Measurements from ENCODE around the gene EFNA3.

DNA sequence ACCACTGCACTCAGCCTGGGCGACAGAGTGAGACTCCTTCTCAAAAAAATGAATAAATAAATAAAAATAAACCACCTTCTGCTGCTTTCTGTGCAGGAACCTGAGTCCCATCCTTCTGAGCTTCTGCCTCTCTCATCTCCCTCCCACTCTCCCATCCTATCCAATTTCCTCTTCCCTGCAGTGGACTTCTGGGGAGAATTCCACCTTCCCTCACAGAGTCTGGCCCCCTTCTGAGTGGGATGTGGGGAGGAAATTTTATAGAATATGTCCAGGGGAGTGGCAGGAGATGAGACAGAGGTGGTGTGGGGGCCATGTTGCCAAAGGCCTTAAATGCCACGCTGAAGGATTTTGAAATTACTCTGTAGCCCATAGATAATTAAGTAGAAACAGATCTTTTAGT lies 43.7 kb downstream of the EFNA3 start:
- TF ChIP-seq, protein P1, sequence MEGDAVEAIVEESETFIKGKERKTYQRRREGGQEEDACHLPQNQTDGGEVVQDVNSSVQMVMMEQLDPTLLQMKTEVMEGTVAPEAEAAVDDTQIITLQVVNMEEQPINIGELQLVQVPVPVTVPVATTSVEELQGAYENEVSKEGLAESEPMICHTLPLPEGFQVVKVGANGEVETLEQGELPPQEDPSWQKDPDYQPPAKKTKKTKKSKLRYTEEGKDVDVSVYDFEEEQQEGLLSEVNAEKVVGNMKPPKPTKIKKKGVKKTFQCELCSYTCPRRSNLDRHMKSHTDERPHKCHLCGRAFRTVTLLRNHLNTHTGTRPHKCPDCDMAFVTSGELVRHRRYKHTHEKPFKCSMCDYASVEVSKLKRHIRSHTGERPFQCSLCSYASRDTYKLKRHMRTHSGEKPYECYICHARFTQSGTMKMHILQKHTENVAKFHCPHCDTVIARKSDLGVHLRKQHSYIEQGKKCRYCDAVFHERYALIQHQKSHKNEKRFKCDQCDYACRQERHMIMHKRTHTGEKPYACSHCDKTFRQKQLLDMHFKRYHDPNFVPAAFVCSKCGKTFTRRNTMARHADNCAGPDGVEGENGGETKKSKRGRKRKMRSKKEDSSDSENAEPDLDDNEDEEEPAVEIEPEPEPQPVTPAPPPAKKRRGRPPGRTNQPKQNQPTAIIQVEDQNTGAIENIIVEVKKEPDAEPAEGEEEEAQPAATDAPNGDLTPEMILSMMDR (conservative IDR thresholded peaks at IDR 0.05 in 1 of 2, IDR thresholded peaks at IDR 0.05 in 1 of 2; ENCODE audit: low read depth in 1 of 2, low read length in 2 of 2), result no peak
- TF ChIP-seq EZH2 (IDR thresholded peaks at IDR 0.05; ENCODE audit: low read length, missing control alignments), result no peak
